ENCODE measurements around the gene RAB6B. TPM values are rescaled to one million over a fixed set of nuclear protein-coding genes. Genes with fewer than 3 reads are reported as not detected.

The RAB6B gene
- total RNA-seq, 1 experiment from 2014 or later: 14.1 TPM

DNA sequence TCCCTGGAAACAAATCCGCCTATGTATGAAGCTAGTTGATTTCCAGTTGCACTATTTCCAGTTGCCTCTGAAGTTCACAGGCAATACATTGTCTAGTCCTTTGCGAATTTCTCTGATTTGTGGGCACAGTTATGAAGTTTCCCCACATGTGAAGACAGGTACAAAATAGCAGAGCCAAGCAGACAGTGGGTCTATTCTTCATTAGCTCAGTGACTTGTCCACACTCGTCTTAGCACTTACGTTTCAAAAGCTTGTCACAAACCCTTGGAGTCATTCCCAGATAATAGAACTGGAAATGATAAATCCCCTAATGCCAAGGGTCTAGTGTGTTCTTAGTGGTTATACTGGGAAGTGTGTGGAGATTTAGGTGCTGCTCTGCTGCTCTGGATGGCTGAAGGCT lies 75.6 kb downstream of the RAB6B start (continued):
- TF ChIP-seq FOSL1 (IDR thresholded peaks at IDR 0.05; ENCODE audit: low read depth): no peak
- TF ChIP-seq EGR1 (IDR thresholded peaks at IDR 0.05; ENCODE audit: low read depth): no peak
- TF ChIP-seq, protein P1, sequence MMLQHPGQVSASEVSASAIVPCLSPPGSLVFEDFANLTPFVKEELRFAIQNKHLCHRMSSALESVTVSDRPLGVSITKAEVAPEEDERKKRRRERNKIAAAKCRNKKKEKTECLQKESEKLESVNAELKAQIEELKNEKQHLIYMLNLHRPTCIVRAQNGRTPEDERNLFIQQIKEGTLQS (IDR thresholded peaks at IDR 0.05): no peak
- TF ChIP-seq CBX3 (IDR thresholded peaks at IDR 0.05; ENCODE audit: low read depth): no peak
- TF ChIP-seq EZH2 (IDR thresholded peaks at IDR 0.05): no peak
- no peak for TF ChIP-seq SIN3A (IDR thresholded peaks at IDR 0.05; ENCODE audit: low read depth)

DNA sequence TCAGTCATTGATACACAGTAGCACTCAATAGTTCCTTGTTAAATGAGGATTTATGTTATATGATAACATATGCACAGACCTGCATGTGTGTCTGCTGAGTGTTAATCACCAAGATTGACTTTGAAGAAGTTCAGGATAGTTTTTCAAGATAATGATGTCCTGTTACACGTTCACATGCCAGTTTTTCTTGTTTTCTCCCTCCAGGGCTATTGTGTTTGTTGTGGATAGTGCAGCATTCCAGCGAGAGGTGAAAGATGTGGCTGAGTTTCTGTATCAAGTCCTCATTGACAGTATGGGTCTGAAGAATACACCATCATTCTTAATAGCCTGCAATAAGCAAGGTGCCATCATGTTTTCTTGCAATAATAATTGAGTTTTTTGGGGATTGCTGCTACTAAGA lies 80.3 kb downstream of the RAB6B start:
- Histone ChIP-seq H2AFZ (ENCODE audit: low read depth, low read length, poor library complexity, severe bottlenecking) (no peak overlapping the region), H3K27me3 (ENCODE audit: insufficient read depth, low read length) (no peaks in the 10 kb centered on the region), H3K4me3 (replicated peaks in 1 of 2; ENCODE audit: low read depth in 1 of 2, low read length in 2 of 2) (no peak overlapping the region), H3K9me2 (ENCODE audit: insufficient read depth) (no peaks in the 10 kb centered on the region), H3K9me3 (ENCODE audit: control insufficient read depth in 1 of 2, insufficient read depth in 1 of 2, low read depth in 1 of 2, low read length in 2 of 2) (no peaks in the 10 kb centered on the region), H3K79me2 (ENCODE audit: insufficient read depth, low read length) (peaks cover 4% of the 10 kb centered on the region; the same call in 1 of the 2 replicates), H3K4me2 (ENCODE audit: low read length) (no peak overlapping the region), H3K36me3 (ENCODE audit: control insufficient read depth in 1 of 2, insufficient read depth in 2 of 2, low read length in 2 of 2) (peaks cover 33 to 34% of the 10 kb centered on the region in 2 experiments), H3K4me1 (ENCODE audit: control insufficient read depth in 1 of 2, insufficient read depth in 2 of 2, low read length in 2 of 2) (no peaks in the 10 kb centered on the region), H4K20me1 (ENCODE audit: insufficient read depth) (no peaks in the 10 kb centered on the region), H3K27ac (ENCODE audit: low read depth, low read length) (no peak overlapping the region), H3K9ac (ENCODE audit: low read length) (no peak overlapping the region)
- ATAC-seq (no peak), DNase-seq (ENCODE audit: low read depth, low spot score) (no peak)
- TF ChIP-seq CBX3 (IDR thresholded peaks at IDR 0.05; ENCODE audit: low read depth) (no peak), EGR1 (IDR thresholded peaks at IDR 0.05; ENCODE audit: low read depth) (no peak), SIN3A (IDR thresholded peaks at IDR 0.05; ENCODE audit: low read depth) (no peak), ELF1 (IDR thresholded peaks at IDR 0.05; ENCODE audit: borderline replicate concordance, low read depth) (no peak), ZNF274 (IDR thresholded peaks at IDR 0.05; ENCODE audit: low read depth, low read length) (no peak), CEBPB (IDR thresholded peaks at IDR 0.05; ENCODE audit: low read depth) (no peak), SRF (IDR thresholded peaks at IDR 0.05; ENCODE audit: low read depth) (no peak), EZH2 (IDR thresholded peaks at IDR 0.05) (no peak), ZFX (IDR thresholded peaks at IDR 0.05) (no peak), REST (IDR thresholded peaks at IDR 0.05; ENCODE audit: low read depth) (no peak), POLR2AphosphoS5 (IDR thresholded peaks at IDR 0.05; ENCODE audit: low read depth, low read length) (no peak), JUND (IDR thresholded peaks at IDR 0.05) (no peak), YY1 (IDR thresholded peaks at IDR 0.05; ENCODE audit: extremely low read depth, insufficient replicate concordance, low read depth, low read length) (no peak), SP1 (IDR thresholded peaks at IDR 0.05; ENCODE audit: low read depth) (no peak), FOSL1 (IDR thresholded peaks at IDR 0.05; ENCODE audit: low read depth) (no peak), TCF7L2 (IDR thresholded peaks at IDR 0.05; ENCODE audit: borderline replicate concordance, extremely low read depth, insufficient read depth, insufficient read length) (no peak)
- TF ChIP-seq, protein P1 (IDR thresholded peaks at IDR 0.05): no peak
- TF ChIP-seq, protein P2, sequence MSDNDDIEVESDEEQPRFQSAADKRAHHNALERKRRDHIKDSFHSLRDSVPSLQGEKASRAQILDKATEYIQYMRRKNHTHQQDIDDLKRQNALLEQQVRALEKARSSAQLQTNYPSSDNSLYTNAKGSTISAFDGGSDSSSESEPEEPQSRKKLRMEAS (IDR thresholded peaks at IDR 0.05): no peak
- TF ChIP-seq, protein P3, sequence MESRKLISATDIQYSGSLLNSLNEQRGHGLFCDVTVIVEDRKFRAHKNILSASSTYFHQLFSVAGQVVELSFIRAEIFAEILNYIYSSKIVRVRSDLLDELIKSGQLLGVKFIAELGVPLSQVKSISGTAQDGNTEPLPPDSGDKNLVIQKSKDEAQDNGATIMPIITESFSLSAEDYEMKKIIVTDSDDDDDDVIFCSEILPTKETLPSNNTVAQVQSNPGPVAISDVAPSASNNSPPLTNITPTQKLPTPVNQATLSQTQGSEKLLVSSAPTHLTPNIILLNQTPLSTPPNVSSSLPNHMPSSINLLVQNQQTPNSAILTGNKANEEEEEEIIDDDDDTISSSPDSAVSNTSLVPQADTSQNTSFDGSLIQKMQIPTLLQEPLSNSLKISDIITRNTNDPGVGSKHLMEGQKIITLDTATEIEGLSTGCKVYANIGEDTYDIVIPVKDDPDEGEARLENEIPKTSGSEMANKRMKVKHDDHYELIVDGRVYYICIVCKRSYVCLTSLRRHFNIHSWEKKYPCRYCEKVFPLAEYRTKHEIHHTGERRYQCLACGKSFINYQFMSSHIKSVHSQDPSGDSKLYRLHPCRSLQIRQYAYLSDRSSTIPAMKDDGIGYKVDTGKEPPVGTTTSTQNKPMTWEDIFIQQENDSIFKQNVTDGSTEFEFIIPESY (IDR thresholded peaks at IDR 0.05; ENCODE audit: extremely low read depth, insufficient replicate concordance, low read length): no peak
- no TSS peak for BruUV-seq (replicated peaks)
- RAD21 ChIA-PET (ENCODE audit: low non-redundant PET in 1 of 2, low total read pairs in 2 of 2, uncharacterized antibody in 2 of 2, unreplicated experiment in 2 of 2): no interaction called here
- CTCF ChIA-PET: no interaction called here
- intact Hi-C loops (cut with micrococcal nuclease): loop anchor here (5.0 to 10.0 kb wide), 2 partner anchors 659 to 1083 kb away; no protein-coding TSS in a partner anchor
- POLR2A ChIA-PET: no interaction called here

Measured in HCT116 (cell line).